LNCAP (cell line): Measurements from ENCODE around the gene CDC42EP3.

ENCODE experiments used
- CTCF ChIP-seq: fragments of 450-650 bp; IDR thresholded peaks from 2 replicates; pipeline ENCODE4 v1.5.1; 2017; ENCODE audit warnings: mild to moderate bottlenecking

CDC42EP3 gene

GRCh38 chr2:37692711-37693110 is 21.3 kb upstream of the CDC42EP3 start:
- no peak for TF ChIP-seq CTCF

- no peak for TF ChIP-seq CTCF
These were observed 18.3 kb upstream of the CDC42EP3 start for GRCh38 chr2:37689751-37690150.

- TF ChIP-seq CTCF, result no peak
These were observed 17.5 kb upstream of the CDC42EP3 start for GRCh38 chr2:37688771-37689468.

GRCh38 chr2:37686792-37687526 is 15.5 kb upstream of the CDC42EP3 start:
- TF ChIP-seq CTCF, result no peak

GRCh38 chr2:37684809-37685208 is 13.4 kb upstream of the CDC42EP3 start:
- no peak for TF ChIP-seq CTCF

- no peak for TF ChIP-seq CTCF
These were observed 12.7 kb upstream of the CDC42EP3 start for GRCh38 chr2:37683921-37684780.

- TF ChIP-seq CTCF, result no peak
These were observed 11.8 kb upstream of the CDC42EP3 start for GRCh38 chr2:37683241-37683640.
